B cell (primary cell): ENCODE results near the gene OSBP2.

ENCODE experiments used
- EZH2 ChIP-seq: IDR thresholded peaks from 2 replicates; pipeline ENCODE4 v1.6.1; 2012; ENCODE audit warnings: borderline replicate concordance, low read depth, mild to moderate bottlenecking, moderate library complexity, low read length; ENCODE audit not compliant: insufficient read depth, poor library complexity, severe bottlenecking
- TF ChIP-seq, protein P1 (sequence below): fragments of 200-600 bp; IDR thresholded peaks from one replicate; pipeline ENCODE4 v1.8.0; 2022; ENCODE audit warnings: antibody characterized with exemption, mild to moderate bottlenecking

- TF ChIP-seq, protein P1, sequence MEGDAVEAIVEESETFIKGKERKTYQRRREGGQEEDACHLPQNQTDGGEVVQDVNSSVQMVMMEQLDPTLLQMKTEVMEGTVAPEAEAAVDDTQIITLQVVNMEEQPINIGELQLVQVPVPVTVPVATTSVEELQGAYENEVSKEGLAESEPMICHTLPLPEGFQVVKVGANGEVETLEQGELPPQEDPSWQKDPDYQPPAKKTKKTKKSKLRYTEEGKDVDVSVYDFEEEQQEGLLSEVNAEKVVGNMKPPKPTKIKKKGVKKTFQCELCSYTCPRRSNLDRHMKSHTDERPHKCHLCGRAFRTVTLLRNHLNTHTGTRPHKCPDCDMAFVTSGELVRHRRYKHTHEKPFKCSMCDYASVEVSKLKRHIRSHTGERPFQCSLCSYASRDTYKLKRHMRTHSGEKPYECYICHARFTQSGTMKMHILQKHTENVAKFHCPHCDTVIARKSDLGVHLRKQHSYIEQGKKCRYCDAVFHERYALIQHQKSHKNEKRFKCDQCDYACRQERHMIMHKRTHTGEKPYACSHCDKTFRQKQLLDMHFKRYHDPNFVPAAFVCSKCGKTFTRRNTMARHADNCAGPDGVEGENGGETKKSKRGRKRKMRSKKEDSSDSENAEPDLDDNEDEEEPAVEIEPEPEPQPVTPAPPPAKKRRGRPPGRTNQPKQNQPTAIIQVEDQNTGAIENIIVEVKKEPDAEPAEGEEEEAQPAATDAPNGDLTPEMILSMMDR, result peak; percentile 99
- no peak for TF ChIP-seq EZH2
Measured at GRCh38 chr22:30920407-30920806, 225.7 kb downstream of the OSBP2 start.
